ENCODE results near the gene CDK14.

CDK14 gene

GRCh38 chr7:90660100-90660499 is 64.0 kb downstream of the CDK14 start:
- Histone ChIP-seq H3K4me3 (ENCODE audit: low read depth, low read length) (no peak overlapping the region), H2AFZ (ENCODE audit: low read length, unreplicated experiment) (no peak overlapping the region), H3K27me3 (ENCODE audit: insufficient read depth, low read length) (no peaks in the 10 kb centered on the region), H3K79me2 (ENCODE audit: control insufficient read depth, insufficient read depth, low read length, unreplicated experiment) (peaks cover 74% of the 10 kb centered on the region), H3K4me1 (ENCODE audit: control insufficient read depth, insufficient read depth, low read length, unreplicated experiment) (peaks cover 36% of the 10 kb centered on the region), H3K27ac (ENCODE audit: low read depth, low read length) (no peak overlapping the region), H3K36me3 (ENCODE audit: insufficient read depth, low read length) (0 out of 2 replicates have a peak, but pooled peaks cover 3% of the 10 kb centered on the region)

GRCh38 chr7:90660819-90661218 is 64.7 kb downstream of the CDK14 start:
- peaks cover 79% of the 10 kb centered on the region for H3K79me2 ChIP-seq (ENCODE audit: control insufficient read depth, insufficient read depth, low read length, unreplicated experiment)
- H3K27ac ChIP-seq (ENCODE audit: low read depth, low read length), result no peak overlapping the region
- H3K27me3 ChIP-seq (ENCODE audit: insufficient read depth, low read length), result no peaks in the 10 kb centered on the region
- no peak overlapping the region for H2AFZ ChIP-seq (ENCODE audit: low read length, unreplicated experiment)
- H3K36me3 ChIP-seq (ENCODE audit: insufficient read depth, low read length), result 0 out of 2 replicates have a peak, but pooled peaks cover 3% of the 10 kb centered on the region
- H3K4me3 ChIP-seq (ENCODE audit: low read depth, low read length), result no peak overlapping the region
- H3K4me1 ChIP-seq (ENCODE audit: control insufficient read depth, insufficient read depth, low read length, unreplicated experiment), result peaks cover 29% of the 10 kb centered on the region

GRCh38 chr7:90661290-90662151 is 65.4 kb downstream of the CDK14 start:
- Histone ChIP-seq H3K27ac (ENCODE audit: low read depth, low read length) (no peak overlapping the region), H2AFZ (ENCODE audit: low read length, unreplicated experiment) (no peak overlapping the region), H3K27me3 (ENCODE audit: insufficient read depth, low read length) (no peaks in the 10 kb centered on the region), H3K79me2 (ENCODE audit: control insufficient read depth, insufficient read depth, low read length, unreplicated experiment) (peaks cover 79% of the 10 kb centered on the region), H3K4me3 (ENCODE audit: low read depth, low read length) (no peak overlapping the region), H3K36me3 (ENCODE audit: insufficient read depth, low read length) (0 out of 2 replicates have a peak, but pooled peaks cover 3% of the 10 kb centered on the region), H3K4me1 (ENCODE audit: control insufficient read depth, insufficient read depth, low read length, unreplicated experiment) (peaks cover 25% of the 10 kb centered on the region)

- peaks cover 70% of the 10 kb centered on the region for H3K79me2 ChIP-seq (ENCODE audit: control insufficient read depth, insufficient read depth, low read length, unreplicated experiment)
- H3K27ac ChIP-seq (ENCODE audit: low read depth, low read length), result no peak overlapping the region
These were observed 67.1 kb downstream of the CDK14 start for GRCh38 chr7:90663176-90663575.

GRCh38 chr7:90666186-90666585 is 70.1 kb downstream of the CDK14 start:
- no peak overlapping the region for H3K4me3 ChIP-seq (ENCODE audit: low read depth, low read length)
- no peaks in the 10 kb centered on the region for H3K27me3 ChIP-seq (ENCODE audit: insufficient read depth, low read length)
- peaks cover 67% of the 10 kb centered on the region for H3K79me2 ChIP-seq (ENCODE audit: control insufficient read depth, insufficient read depth, low read length, unreplicated experiment)
- H3K36me3 ChIP-seq (ENCODE audit: insufficient read depth, low read length), result no peaks in the 10 kb centered on the region
- H3K27ac ChIP-seq (ENCODE audit: low read depth, low read length), result no peak overlapping the region
- H2AFZ ChIP-seq (ENCODE audit: low read length, unreplicated experiment), result no peak overlapping the region
- H3K4me1 ChIP-seq (ENCODE audit: control insufficient read depth, insufficient read depth, low read length, unreplicated experiment), result peaks cover 17% of the 10 kb centered on the region

More at GRCh38 chr7:90663176-90663575, 67.1 kb downstream of the CDK14 start:
- Histone ChIP-seq H3K36me3 (ENCODE audit: insufficient read depth, low read length) (0 out of 2 replicates have a peak, but pooled peaks cover under 1% of the 10 kb centered on the region), H3K4me3 (ENCODE audit: low read depth, low read length) (no peak overlapping the region), H3K4me1 (ENCODE audit: control insufficient read depth, insufficient read depth, low read length, unreplicated experiment) (peaks cover 25% of the 10 kb centered on the region), H2AFZ (ENCODE audit: low read length, unreplicated experiment) (no peak overlapping the region), H3K27me3 (ENCODE audit: insufficient read depth, low read length) (no peaks in the 10 kb centered on the region)

GRCh38 chr7:90668992-90669391 is 72.9 kb downstream of the CDK14 start:
- Histone ChIP-seq H3K4me1 (ENCODE audit: control insufficient read depth, insufficient read depth, low read length, unreplicated experiment) (no peaks in the 10 kb centered on the region), H2AFZ (ENCODE audit: low read length, unreplicated experiment) (no peak overlapping the region), H3K4me3 (ENCODE audit: low read depth, low read length) (no peak overlapping the region), H3K27ac (ENCODE audit: low read depth, low read length) (no peak overlapping the region), H3K36me3 (ENCODE audit: insufficient read depth, low read length) (no peaks in the 10 kb centered on the region), H3K27me3 (ENCODE audit: insufficient read depth, low read length) (no peaks in the 10 kb centered on the region), H3K79me2 (ENCODE audit: control insufficient read depth, insufficient read depth, low read length, unreplicated experiment) (peaks cover 66% of the 10 kb centered on the region)

- H2AFZ ChIP-seq (ENCODE audit: low read length, unreplicated experiment), result no peak overlapping the region
- H3K4me1 ChIP-seq (ENCODE audit: control insufficient read depth, insufficient read depth, low read length, unreplicated experiment), result no peaks in the 10 kb centered on the region
- no peaks in the 10 kb centered on the region for H3K27me3 ChIP-seq (ENCODE audit: insufficient read depth, low read length)
- no peak overlapping the region for H3K4me3 ChIP-seq (ENCODE audit: low read depth, low read length)
- no peaks in the 10 kb centered on the region for H3K36me3 ChIP-seq (ENCODE audit: insufficient read depth, low read length)
- H3K27ac ChIP-seq (ENCODE audit: low read depth, low read length), result no peak overlapping the region
- H3K79me2 ChIP-seq (ENCODE audit: control insufficient read depth, insufficient read depth, low read length, unreplicated experiment), result peaks cover 70% of the 10 kb centered on the region
These were observed 73.4 kb downstream of the CDK14 start for GRCh38 chr7:90669492-90669891.

- Histone ChIP-seq H3K79me2 (ENCODE audit: control insufficient read depth, insufficient read depth, low read length, unreplicated experiment) (peaks cover 77% of the 10 kb centered on the region), H3K4me1 (ENCODE audit: control insufficient read depth, insufficient read depth, low read length, unreplicated experiment) (peaks cover 1% of the 10 kb centered on the region), H3K36me3 (ENCODE audit: insufficient read depth, low read length) (no peaks in the 10 kb centered on the region), H2AFZ (ENCODE audit: low read length, unreplicated experiment) (no peak overlapping the region), H3K27me3 (ENCODE audit: insufficient read depth, low read length) (no peaks in the 10 kb centered on the region), H3K4me3 (ENCODE audit: low read depth, low read length) (no peak overlapping the region), H3K27ac (ENCODE audit: low read depth, low read length) (no peak overlapping the region)
These were observed 75.5 kb downstream of the CDK14 start for GRCh38 chr7:90671571-90671970.

GRCh38 chr7:90672210-90672609 is 76.1 kb downstream of the CDK14 start:
- Histone ChIP-seq H3K36me3 (ENCODE audit: insufficient read depth, low read length) (no peaks in the 10 kb centered on the region), H3K79me2 (ENCODE audit: control insufficient read depth, insufficient read depth, low read length, unreplicated experiment) (peaks cover 81% of the 10 kb centered on the region), H3K27me3 (ENCODE audit: insufficient read depth, low read length) (no peaks in the 10 kb centered on the region), H3K4me3 (ENCODE audit: low read depth, low read length) (no peak overlapping the region), H2AFZ (ENCODE audit: low read length, unreplicated experiment) (no peak overlapping the region), H3K27ac (ENCODE audit: low read depth, low read length) (no peak overlapping the region), H3K4me1 (ENCODE audit: control insufficient read depth, insufficient read depth, low read length, unreplicated experiment) (peaks cover 8% of the 10 kb centered on the region)

- no peak overlapping the region for H3K27ac ChIP-seq (ENCODE audit: low read depth, low read length)
- H3K79me2 ChIP-seq (ENCODE audit: control insufficient read depth, insufficient read depth, low read length, unreplicated experiment), result peaks cover 86% of the 10 kb centered on the region
- no peaks in the 10 kb centered on the region for H3K27me3 ChIP-seq (ENCODE audit: insufficient read depth, low read length)
These were observed 78.5 kb downstream of the CDK14 start for GRCh38 chr7:90674625-90675024.

GRCh38 chr7:90675982-90676381 is 79.9 kb downstream of the CDK14 start:
- no peak overlapping the region for H3K27ac ChIP-seq (ENCODE audit: low read depth, low read length)
- H3K4me1 ChIP-seq (ENCODE audit: control insufficient read depth, insufficient read depth, low read length, unreplicated experiment), result peaks cover 19% of the 10 kb centered on the region
- H3K36me3 ChIP-seq (ENCODE audit: insufficient read depth, low read length), result no peaks in the 10 kb centered on the region
- H3K27me3 ChIP-seq (ENCODE audit: insufficient read depth, low read length), result no peaks in the 10 kb centered on the region
- H3K4me3 ChIP-seq (ENCODE audit: low read depth, low read length), result no peak overlapping the region
- H3K79me2 ChIP-seq (ENCODE audit: control insufficient read depth, insufficient read depth, low read length, unreplicated experiment), result peaks cover 86% of the 10 kb centered on the region
- H2AFZ ChIP-seq (ENCODE audit: low read length, unreplicated experiment), result no peak overlapping the region

More at GRCh38 chr7:90674625-90675024, 78.5 kb downstream of the CDK14 start:
- H3K4me1 ChIP-seq (ENCODE audit: control insufficient read depth, insufficient read depth, low read length, unreplicated experiment), result peaks cover 19% of the 10 kb centered on the region
- no peak overlapping the region for H3K4me3 ChIP-seq (ENCODE audit: low read depth, low read length)
- H3K36me3 ChIP-seq (ENCODE audit: insufficient read depth, low read length), result no peaks in the 10 kb centered on the region
- no peak overlapping the region for H2AFZ ChIP-seq (ENCODE audit: low read length, unreplicated experiment)

Data from ACC112 (cell line).